EL (cell line): Measurements from ENCODE around the gene SHC3.
A peak's percentile ranks its signal among the peaks of the same experiment; 100 is the strongest.

ENCODE experiments used
- DNase-seq: peaks from one replicate; pipeline ENCODE4 v3.0.0-alpha.2; 2016

The SHC3 gene

GRCh38 chr9:89153232-89154017, 25.2 kb downstream of the SHC3 start:
- DNase-seq: peak; percentile 86

GRCh38 chr9:89149726-89150125, 28.9 kb downstream of the SHC3 start:
- DNase-seq: peak; percentile 71

GRCh38 chr9:89145097-89145496, 33.5 kb downstream of the SHC3 start:
- no peak for DNase-seq

GRCh38 chr9:89144238-89144637, 34.4 kb downstream of the SHC3 start:
- no peak for DNase-seq

- DNase-seq: no peak
Measured at GRCh38 chr9:89143266-89143665, 35.4 kb downstream of the SHC3 start.

- peak; percentile 35 for DNase-seq
Measured at GRCh38 chr9:89139455-89139854, 39.2 kb downstream of the SHC3 start.

- DNase-seq: peak; percentile 46
Measured at GRCh38 chr9:89138463-89139390, 39.9 kb downstream of the SHC3 start.

GRCh38 chr9:89137542-89138462, 40.8 kb downstream of the SHC3 start:
- peak; percentile 86 for DNase-seq

GRCh38 chr9:89135591-89136166, 42.9 kb downstream of the SHC3 start:
- no peak for DNase-seq

- DNase-seq: no peak
Measured at GRCh38 chr9:89134709-89135108, 43.9 kb downstream of the SHC3 start.

GRCh38 chr9:89122949-89123348, 55.7 kb downstream of the SHC3 start:
- no peak for DNase-seq

- DNase-seq: no peak
Measured at GRCh38 chr9:89120704-89121103, 57.9 kb downstream of the SHC3 start.

- no peak for DNase-seq
Measured at GRCh38 chr9:89116805-89117192, 61.8 kb downstream of the SHC3 start.

- peak; percentile 64 for DNase-seq
Measured at GRCh38 chr9:89116064-89116804, 62.4 kb downstream of the SHC3 start.

- no peak for DNase-seq
Measured at GRCh38 chr9:89115426-89115825, 63.2 kb downstream of the SHC3 start.

GRCh38 chr9:89114741-89115140, 63.9 kb downstream of the SHC3 start:
- no peak for DNase-seq

- DNase-seq: no peak
Measured at GRCh38 chr9:89113851-89114250, 64.8 kb downstream of the SHC3 start.

- DNase-seq: no peak
Measured at GRCh38 chr9:89112243-89112642, 66.4 kb downstream of the SHC3 start.

GRCh38 chr9:89109666-89110065, 69.0 kb downstream of the SHC3 start:
- no peak for DNase-seq

- no peak for DNase-seq
Measured at GRCh38 chr9:89107406-89107805, 71.2 kb downstream of the SHC3 start.

GRCh38 chr9:89106224-89106851, 72.3 kb downstream of the SHC3 start:
- no peak for DNase-seq
